ENCODE results near the gene RET.

RET gene

GRCh38 chr10:43076876-43077420 lies at the start of gene RET:
RET (plus strand) TSS chr10:43077069; CDS start chr10:43077259, 190 bp downstream.
- TF ChIP-seq CTCF (IDR thresholded peaks at IDR 0.05; ENCODE audit: borderline replicate concordance, insufficient read depth, low read depth, low read length): no peak
- H3K4me3 ChIP-seq (ENCODE audit: low read depth, low read length): no peak within 1 kb of the TSS

GRCh38 chr10:43027331-43027955 lies 49.4 kb upstream of the RET start:
- TF ChIP-seq CTCF (IDR thresholded peaks at IDR 0.05; ENCODE audit: borderline replicate concordance, insufficient read depth, low read depth, low read length): no peak

GRCh38 chr10:43028143-43028542 lies 48.7 kb upstream of the RET start:
- H3K4me3 ChIP-seq (ENCODE audit: low read depth, low read length): no peak overlapping the region
- TF ChIP-seq CTCF (IDR thresholded peaks at IDR 0.05; ENCODE audit: borderline replicate concordance, insufficient read depth, low read depth, low read length): no peak

More at GRCh38 chr10:43027331-43027955, 49.4 kb upstream of the RET start:
- no peak overlapping the region for H3K4me3 ChIP-seq (ENCODE audit: low read depth, low read length)

GRCh38 chr10:43029043-43029442 lies 47.8 kb upstream of the RET start:
- no peak overlapping the region for H3K4me3 ChIP-seq (ENCODE audit: low read depth, low read length)
- TF ChIP-seq CTCF (IDR thresholded peaks at IDR 0.05; ENCODE audit: borderline replicate concordance, insufficient read depth, low read depth, low read length): no peak

GRCh38 chr10:43032613-43033012 lies 44.3 kb upstream of the RET start:
- H3K4me3 ChIP-seq (ENCODE audit: low read depth, low read length): no peak overlapping the region
- TF ChIP-seq CTCF (IDR thresholded peaks at IDR 0.05; ENCODE audit: borderline replicate concordance, insufficient read depth, low read depth, low read length): no peak

- TF ChIP-seq CTCF (IDR thresholded peaks at IDR 0.05; ENCODE audit: borderline replicate concordance, insufficient read depth, low read depth, low read length): no peak
- H3K4me3 ChIP-seq (ENCODE audit: low read depth, low read length): no peak overlapping the region
Measured at GRCh38 chr10:43035800-43036199, 41.1 kb upstream of the RET start.

Data from GM12875 (cell line).